DMS79 (cell line): Measurements from ENCODE around the gene SPOCK3.
"Not testable (repeated sequence)": the region's sequence is repeated elsewhere in the genome, so short reads cannot be mapped to it uniquely, and the experiment has no call there.

Experiments used
- DNase-seq: peaks from one replicate; lab custom pipeline; 2025; lab: John Stamatoyannopoulos, UW

The SPOCK3 gene

GRCh38 chr4:166823126-166823525 lies 411.2 kb downstream of the SPOCK3 start:
- DNase-seq, result no peak

- no peak for DNase-seq
These were observed 411.9 kb downstream of the SPOCK3 start for GRCh38 chr4:166822386-166822785.

GRCh38 chr4:166816890-166817289 lies 417.4 kb downstream of the SPOCK3 start:
- DNase-seq, result no peak

- DNase-seq, result no peak
These were observed 425.9 kb downstream of the SPOCK3 start for GRCh38 chr4:166808380-166808779.

GRCh38 chr4:166802346-166802745 lies 431.9 kb downstream of the SPOCK3 start:
- no peak for DNase-seq

- no peak for DNase-seq
These were observed 436.2 kb downstream of the SPOCK3 start for GRCh38 chr4:166798126-166798525.

GRCh38 chr4:166777760-166778159 lies 456.5 kb downstream of the SPOCK3 start:
- DNase-seq, result no peak

- no peak for DNase-seq
These were observed 471.3 kb downstream of the SPOCK3 start for GRCh38 chr4:166763018-166763417.

- no peak for DNase-seq
These were observed 492.6 kb downstream of the SPOCK3 start for GRCh38 chr4:166741742-166742141.

- DNase-seq, result not testable (repeated sequence)
These were observed 495.1 kb downstream of the SPOCK3 start for GRCh38 chr4:166739215-166739614.

- no peak for DNase-seq
These were observed 496.9 kb downstream of the SPOCK3 start for GRCh38 chr4:166737430-166737829.

- DNase-seq, result no peak
These were observed 498.7 kb downstream of the SPOCK3 start for GRCh38 chr4:166735553-166735952.

GRCh38 chr4:166734797-166735196 lies 499.5 kb downstream of the SPOCK3 start:
- DNase-seq, result no peak

- no peak for DNase-seq
These were observed 500.6 kb downstream of the SPOCK3 start for GRCh38 chr4:166733686-166734085.

GRCh38 chr4:166726832-166727231 lies 507.5 kb downstream of the SPOCK3 start:
- no peak for DNase-seq

- no peak for DNase-seq
These were observed 509.9 kb downstream of the SPOCK3 start for GRCh38 chr4:166724369-166724768.

GRCh38 chr4:166723532-166724140 lies 510.7 kb downstream of the SPOCK3 start:
- no peak for DNase-seq

- not testable (repeated sequence) for DNase-seq
These were observed 518.3 kb downstream of the SPOCK3 start for GRCh38 chr4:166715748-166716713.

- no peak for DNase-seq
These were observed 533.7 kb downstream of the SPOCK3 start for GRCh38 chr4:166700592-166700991.

GRCh38 chr4:166688835-166689234 lies 545.5 kb downstream of the SPOCK3 start:
- no peak for DNase-seq

GRCh38 chr4:166687828-166688227 lies 546.5 kb downstream of the SPOCK3 start:
- no peak for DNase-seq
